NT2/D1 (cell line): ENCODE data around the gene CHRM1.

Experiments
- YY1 ChIP-seq: IDR thresholded peaks from 2 replicates; pipeline ENCODE4 v1.6.1; 2011; ENCODE audit not compliant: insufficient read length, insufficient read depth
- ZNF274 ChIP-seq: IDR thresholded peaks from 2 replicates; pipeline ENCODE4 v1.6.1; 2011; ENCODE audit warnings: mild to moderate bottlenecking, low read depth, low read length

GRCh38 chr11:62918531-62918930 is 2.6 kb downstream of the CHRM1 start:
- no peak for TF ChIP-seq YY1
- no peak for TF ChIP-seq ZNF274
